Loucy (cell line): Measurements from ENCODE around the gene MALT1.

Experiments
- CTCF ChIP-seq: fragments of 200-600 bp; sonication (generic); conservative IDR thresholded peaks from 2 replicates; pipeline ENCODE4 v1.5.1; 2014; ENCODE audit warnings: mild to moderate bottlenecking, antibody characterized with exemption, low read length
- EZH2phosphoT487 ChIP-seq: fragments of 200-600 bp; IDR thresholded peaks from 2 replicates; pipeline ENCODE4 v1.6.1; 2018; ENCODE audit warnings: antibody characterized with exemption, mild to moderate bottlenecking, moderate library complexity, borderline replicate concordance

GRCh38 chr18:58766164-58766563 is 94.9 kb downstream of the MALT1 start:
- TF ChIP-seq CTCF (no peak), EZH2phosphoT487 (no peak)
